Prostate gland (tissue), 2 donors: ENCODE data around the gene CSNK1E. TPM values are rescaled to one million over a fixed set of nuclear protein-coding genes. Genes with fewer than 3 reads are reported as not detected.

Experiments
- DNase-seq: peaks from one replicate; pipeline ENCODE4 v3.0.0-alpha.2; 2019; ENCODE audit warnings: low spot score
- H3K27ac ChIP-seq, 2 donors: fragments of 200-600 bp; sonication (generic); 2 replicates each; pipeline ENCODE4 v1.5.1; 2017 to 2019
- H3K27me3 ChIP-seq: fragments of 200-600 bp; sonication (generic); replicated peaks from 2 replicates; pipeline ENCODE4 v1.5.1; 2019; ENCODE audit not compliant: insufficient read depth
- H3K36me3 ChIP-seq, 2 donors: fragments of 200-600 bp; sonication (generic); 1 replicate in 1 of 2; 2 replicates in 1 of 2; pipeline versions ENCODE4 v1.5.1 to v1.8.1; 2017 to 2019
- H3K4me1 ChIP-seq: fragments of 200-600 bp; sonication (generic); replicated peaks from 2 replicates; pipeline ENCODE4 v1.5.1; 2019
- H3K4me3 ChIP-seq, 2 donors: fragments of 200-600 bp; sonication (generic); 2 replicates each; pipeline ENCODE4 v1.5.1; 2017 to 2019
- H3K9me3 ChIP-seq: fragments of 200-600 bp; sonication (generic); 2 replicates; pipeline ENCODE4 v1.5.1; 2017
- CTCF ChIP-seq, 4 experiments: fragments of 200-600 bp in 2 of 4; fragments of 450-650 bp in 2 of 4; sonication (generic) in 2 of 4; IDR thresholded peaks; 1 replicate in 3 of 4; 2 replicates in 1 of 4; pipeline ENCODE4 v1.5.1; 2016 to 2019; ENCODE audit warnings: antibody characterized with exemption in 4 of 4, mild to moderate bottlenecking in 2 of 4, moderate library complexity in 2 of 4
- POLR2A ChIP-seq: fragments of 450-650 bp; IDR thresholded peaks from one replicate; pipeline ENCODE4 v1.6.1; 2016; ENCODE audit warnings: antibody characterized with exemption, mild to moderate bottlenecking
- POLR2AphosphoS5 ChIP-seq: sonication (generic); formaldehyde crosslinking; IDR thresholded peaks from one replicate; pipeline ENCODE4 v1.6.1; 2017; ENCODE audit warnings: antibody characterized with exemption
- WGBS: methylation state at CpG from one replicate; pipeline ENCODE4 v1.1.5; 2018; 5-methylcytosine and 5-hydroxymethylcytosine counted together
- intact Hi-C: fragments of 100-400 bp; cut with DNase I; formaldehyde crosslinking; loops from one replicate; pipeline ENCODE4 v1.14.2; 2022
- total RNA-seq, 2 donors: library from RNA; depleted of rRNA; stranded (reverse); fragments of >200 nt; gene quantifications; one replicate each; pipeline ENCODE4 v1.1.0, GENCODE V29; 2016

The CSNK1E gene
- total RNA-seq, 2 donors from 2014 or later: 82.8 to 190 TPM

GRCh38 chr22:38314933-38315822 lies 2.1 kb downstream of the CSNK1E start:
- Histone ChIP-seq H3K9me3 (no peaks in the 10 kb centered on the region), H3K36me3 (no peaks in the 10 kb centered on the region), H3K27me3 (no peaks in the 10 kb centered on the region), H3K4me1 (peaks cover 27% of the 10 kb centered on the region), H3K27ac (peak overlapping the region; percentile 95 to 98), H3K4me3 (peak overlapping the region; percentile 79 to 80)
- 7% methylated on average over 21 of the region's 21 CpGs for WGBS
- intact Hi-C loops: loop anchor here (5.0 kb wide), 2 partner anchors 43 to 113 kb away; partner anchors contain the start of genes MAFF and TMEM184B
- TF ChIP-seq POLR2AphosphoS5: no peak
- TF ChIP-seq CTCF (IDR thresholded peaks at IDR 0.05): no peak
- TF ChIP-seq POLR2A: no peak
- DNase-seq: peak; percentile 29

GRCh38 chr22:38314051-38314932 lies 2.9 kb downstream of the CSNK1E start:
- TF ChIP-seq CTCF (IDR thresholded peaks at IDR 0.05): no peak
- TF ChIP-seq POLR2A: no peak
- no peak for TF ChIP-seq POLR2AphosphoS5
- Histone ChIP-seq H3K36me3 (no peaks in the 10 kb centered on the region), H3K4me3 (peak overlapping the region; percentile 79 to 80), H3K27ac (peak overlapping the region; percentile 95 to 98), H3K27me3 (no peaks in the 10 kb centered on the region), H3K4me1 (peaks cover 27% of the 10 kb centered on the region), H3K9me3 (no peaks in the 10 kb centered on the region)
- DNase-seq: no peak
- intact Hi-C loops: no loop called here
- 32% methylated on average over 23 of the region's 23 CpGs for WGBS

- H3K4me3 ChIP-seq: peak overlapping the region in 1 of 2 donors; percentile 79
- H3K27me3 ChIP-seq: no peaks in the 10 kb centered on the region
- TF ChIP-seq POLR2A (no peak), POLR2AphosphoS5 (no peak), CTCF (IDR thresholded peaks at IDR 0.05) (no peak)
- no peaks in the 10 kb centered on the region for H3K9me3 ChIP-seq
- peak overlapping the region; percentile 95 to 98 for H3K27ac ChIP-seq
- 22% methylated on average over 11 of the region's 11 CpGs for WGBS
- H3K36me3 ChIP-seq: no peaks in the 10 kb centered on the region
- intact Hi-C loops: no loop called here
- H3K4me1 ChIP-seq: peaks cover 26% of the 10 kb centered on the region
- DNase-seq: no peak
These were observed 3.8 kb downstream of the CSNK1E start for GRCh38 chr22:38313384-38313955.

- TF ChIP-seq POLR2A (peak; percentile 12), POLR2AphosphoS5 (no peak)
- H3K9me3 ChIP-seq: no peaks in the 10 kb centered on the region
- DNase-seq: peak; percentile 45
- H3K4me1 ChIP-seq: peaks cover 18% of the 10 kb centered on the region
- no peak overlapping the region for H3K4me3 ChIP-seq
- H3K36me3 ChIP-seq: no peaks in the 10 kb centered on the region
- WGBS: 55% methylated on average over 7 of the region's 7 CpGs
- intact Hi-C loops: no loop called here
- H3K27ac ChIP-seq: peak overlapping the region; percentile 95 to 98
- no peaks in the 10 kb centered on the region for H3K27me3 ChIP-seq
These were observed 4.9 kb downstream of the CSNK1E start for GRCh38 chr22:38312261-38312800.

GRCh38 chr22:38311323-38311620 lies 6.0 kb downstream of the CSNK1E start:
- Histone ChIP-seq H3K4me1 (peaks cover 18% of the 10 kb centered on the region), H3K27me3 (no peaks in the 10 kb centered on the region), H3K36me3 (no peaks in the 10 kb centered on the region), H3K4me3 (no peak overlapping the region), H3K9me3 (no peaks in the 10 kb centered on the region), H3K27ac (peak overlapping the region; percentile 37 to 65)
- WGBS: 75% methylated on average over 4 of the region's 4 CpGs
- no peak for DNase-seq
- intact Hi-C loops: no loop called here
- TF ChIP-seq POLR2AphosphoS5 (no peak), POLR2A (no peak), CTCF (IDR thresholded peaks at IDR 0.05) (no peak)
